ENCODE measurements around the gene CAPN12. TPM values are rescaled to one million over a fixed set of nuclear protein-coding genes. Genes with fewer than 3 reads are reported as not detected.

CAPN12 gene
- total and polyA plus RNA-seq, 10 of the 15 experiments (the other 5 are each of a cell fraction or from before 2014, with no cell fraction given): 0.64 to 4.6 (median 2.0) TPM

DNA sequence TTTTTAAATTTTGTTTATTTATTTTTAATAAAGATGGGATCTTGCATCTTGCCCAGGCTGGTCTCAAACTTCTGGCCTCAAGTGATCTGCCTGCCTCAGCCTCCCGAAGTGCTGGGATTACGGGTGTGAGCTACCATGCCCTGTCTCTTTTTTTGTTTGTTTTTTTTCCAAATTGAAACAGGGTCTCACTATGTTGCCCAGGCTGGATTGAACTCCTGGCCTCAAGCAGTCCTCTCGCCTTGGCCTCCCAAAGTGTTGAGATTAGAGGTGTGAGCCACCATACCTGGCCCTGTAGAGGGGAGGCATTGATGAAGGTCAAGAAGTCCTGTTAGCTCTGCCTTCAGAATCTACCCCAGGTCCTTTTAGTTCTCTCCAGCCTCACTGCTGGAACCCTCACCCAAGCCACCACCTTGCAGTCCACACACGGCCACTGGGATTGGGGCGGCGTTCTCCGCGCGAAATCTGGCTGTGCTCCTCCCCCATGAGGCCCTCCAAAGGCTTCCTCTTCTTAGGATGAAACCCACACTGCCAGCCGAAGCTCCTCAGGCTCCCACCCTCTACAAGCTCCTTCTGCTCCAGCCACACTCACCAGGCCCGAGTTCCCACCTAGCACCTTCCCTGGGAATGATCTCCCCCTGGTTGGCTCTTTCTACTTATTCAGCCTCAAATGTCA is 61.9 kb downstream of the CAPN12 start:
- intact Hi-C loops (cut with micrococcal nuclease; ENCODE audit: unreplicated experiment) (no loop called here), in situ Hi-C loops (cut with MboI) (no loop called here)
- ChIA-PET CTCF (no interaction called here), POLR2A (no interaction called here), RAD21 (ENCODE audit: unreplicated experiment) (no interaction called here), SMC1A (ENCODE audit: uncharacterized antibody, unreplicated experiment) (interaction anchor here (1.0 kb wide), 1 partner anchor 11 kb away, joined by 3 read pairs; no protein-coding TSS in a partner anchor)
- no peak overlapping the region for H3K4me2 ChIP-seq (ENCODE audit: control insufficient read depth, insufficient read depth)
- peaks cover 0 to 9% of the 10 kb centered on the region in 2 experiments; a peak in 2 of 4 replicates for H3K36me3 ChIP-seq (ENCODE audit: control insufficient read depth in 2 of 2, insufficient read depth in 2 of 2, low read length in 1 of 2)
- WGBS (ENCODE audit: insufficient coverage, insufficient replicate concordance, low lambda C conversion rate, missing lambda C conversion rate): 96% methylated on average over 11 of the region's 11 CpGs
- peaks cover 63% of the 10 kb centered on the region for H3K4me1 ChIP-seq (ENCODE audit: control insufficient read depth, insufficient read depth, low read length)
- H3K27ac ChIP-seq (ENCODE audit: control insufficient read depth, insufficient read depth): no peak overlapping the region
- DNase-seq (ENCODE audit: low read depth, low spot score) (no peak), FAIRE-seq (no peak), ATAC-seq (no peak)
- H3K79me2 ChIP-seq (ENCODE audit: control insufficient read depth, insufficient read depth, low read length): peaks cover 81% of the 10 kb centered on the region
- no TSS peak for BruUV-seq (replicated peaks)
- no peaks in the 10 kb centered on the region for H3K27me3 ChIP-seq (replicated peaks in 1 of 2; ENCODE audit: control insufficient read depth in 2 of 2, insufficient read depth in 2 of 2, low read length in 1 of 2)
- H3K4me3 ChIP-seq: no peak overlapping the region
- H3K9ac ChIP-seq (ENCODE audit: control insufficient read depth, insufficient read depth, low read length): no peak overlapping the region
- no peaks in the 10 kb centered on the region; the same call in 1 of the 2 replicates for H4K20me1 ChIP-seq (ENCODE audit: control insufficient read depth, insufficient read depth)
- H3K9me3 ChIP-seq (replicated peaks; ENCODE audit: control insufficient read depth, insufficient read depth, low read length): no peaks in the 10 kb centered on the region
- H2AFZ ChIP-seq (ENCODE audit: control insufficient read depth, low read depth, low read length): no peak overlapping the region
- TF ChIP-seq, protein P1, sequence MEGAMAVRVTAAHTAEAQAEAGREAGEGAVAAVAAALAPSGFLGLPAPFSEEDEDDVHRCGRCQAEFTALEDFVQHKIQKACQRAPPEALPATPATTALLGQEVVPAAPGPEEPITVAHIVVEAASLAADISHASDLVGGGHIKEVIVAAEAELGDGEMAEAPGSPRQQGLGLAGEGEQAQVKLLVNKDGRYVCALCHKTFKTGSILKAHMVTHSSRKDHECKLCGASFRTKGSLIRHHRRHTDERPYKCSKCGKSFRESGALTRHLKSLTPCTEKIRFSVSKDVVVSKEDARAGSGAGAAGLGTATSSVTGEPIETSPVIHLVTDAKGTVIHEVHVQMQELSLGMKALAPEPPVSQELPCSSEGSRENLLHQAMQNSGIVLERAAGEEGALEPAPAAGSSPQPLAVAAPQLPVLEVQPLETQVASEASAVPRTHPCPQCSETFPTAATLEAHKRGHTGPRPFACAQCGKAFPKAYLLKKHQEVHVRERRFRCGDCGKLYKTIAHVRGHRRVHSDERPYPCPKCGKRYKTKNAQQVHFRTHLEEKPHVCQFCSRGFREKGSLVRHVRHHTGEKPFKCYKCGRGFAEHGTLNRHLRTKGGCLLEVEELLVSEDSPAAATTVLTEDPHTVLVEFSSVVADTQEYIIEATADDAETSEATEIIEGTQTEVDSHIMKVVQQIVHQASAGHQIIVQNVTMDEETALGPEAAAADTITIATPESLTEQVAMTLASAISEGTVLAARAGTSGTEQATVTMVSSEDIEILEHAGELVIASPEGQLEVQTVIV (IDR thresholded peaks at IDR 0.05; ENCODE audit: borderline replicate concordance, partially characterized antibody): no peak
- TF ChIP-seq SMC3 (IDR thresholded peaks at IDR 0.05; ENCODE audit: borderline replicate concordance, low read length): no peak
- TF ChIP-seq, protein P2, sequence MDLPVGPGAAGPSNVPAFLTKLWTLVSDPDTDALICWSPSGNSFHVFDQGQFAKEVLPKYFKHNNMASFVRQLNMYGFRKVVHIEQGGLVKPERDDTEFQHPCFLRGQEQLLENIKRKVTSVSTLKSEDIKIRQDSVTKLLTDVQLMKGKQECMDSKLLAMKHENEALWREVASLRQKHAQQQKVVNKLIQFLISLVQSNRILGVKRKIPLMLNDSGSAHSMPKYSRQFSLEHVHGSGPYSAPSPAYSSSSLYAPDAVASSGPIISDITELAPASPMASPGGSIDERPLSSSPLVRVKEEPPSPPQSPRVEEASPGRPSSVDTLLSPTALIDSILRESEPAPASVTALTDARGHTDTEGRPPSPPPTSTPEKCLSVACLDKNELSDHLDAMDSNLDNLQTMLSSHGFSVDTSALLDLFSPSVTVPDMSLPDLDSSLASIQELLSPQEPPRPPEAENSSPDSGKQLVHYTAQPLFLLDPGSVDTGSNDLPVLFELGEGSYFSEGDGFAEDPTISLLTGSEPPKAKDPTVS (IDR thresholded peaks at IDR 0.05; ENCODE audit: low read depth, low read length): no peak
- TF ChIP-seq, protein P3, sequence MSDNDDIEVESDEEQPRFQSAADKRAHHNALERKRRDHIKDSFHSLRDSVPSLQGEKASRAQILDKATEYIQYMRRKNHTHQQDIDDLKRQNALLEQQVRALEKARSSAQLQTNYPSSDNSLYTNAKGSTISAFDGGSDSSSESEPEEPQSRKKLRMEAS (IDR thresholded peaks at IDR 0.05; ENCODE audit: low read depth, low read length): no peak
- TF ChIP-seq, protein P4, sequence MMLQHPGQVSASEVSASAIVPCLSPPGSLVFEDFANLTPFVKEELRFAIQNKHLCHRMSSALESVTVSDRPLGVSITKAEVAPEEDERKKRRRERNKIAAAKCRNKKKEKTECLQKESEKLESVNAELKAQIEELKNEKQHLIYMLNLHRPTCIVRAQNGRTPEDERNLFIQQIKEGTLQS (IDR thresholded peaks at IDR 0.05; ENCODE audit: borderline replicate concordance, extremely low read depth, low read depth, low read length): no peak
- no peak for TF ChIP-seq RFX5 (IDR thresholded peaks at IDR 0.05; ENCODE audit: low read depth, low read length)
- TF ChIP-seq SIN3A (IDR thresholded peaks at IDR 0.05; ENCODE audit: low read depth, low read length): no peak
- TF ChIP-seq SP1 (IDR thresholded peaks at IDR 0.05; ENCODE audit: low read depth, low read length): no peak
- TF ChIP-seq CBX5 (IDR thresholded peaks at IDR 0.05; ENCODE audit: low read depth): no peak
- TF ChIP-seq, protein P5, sequence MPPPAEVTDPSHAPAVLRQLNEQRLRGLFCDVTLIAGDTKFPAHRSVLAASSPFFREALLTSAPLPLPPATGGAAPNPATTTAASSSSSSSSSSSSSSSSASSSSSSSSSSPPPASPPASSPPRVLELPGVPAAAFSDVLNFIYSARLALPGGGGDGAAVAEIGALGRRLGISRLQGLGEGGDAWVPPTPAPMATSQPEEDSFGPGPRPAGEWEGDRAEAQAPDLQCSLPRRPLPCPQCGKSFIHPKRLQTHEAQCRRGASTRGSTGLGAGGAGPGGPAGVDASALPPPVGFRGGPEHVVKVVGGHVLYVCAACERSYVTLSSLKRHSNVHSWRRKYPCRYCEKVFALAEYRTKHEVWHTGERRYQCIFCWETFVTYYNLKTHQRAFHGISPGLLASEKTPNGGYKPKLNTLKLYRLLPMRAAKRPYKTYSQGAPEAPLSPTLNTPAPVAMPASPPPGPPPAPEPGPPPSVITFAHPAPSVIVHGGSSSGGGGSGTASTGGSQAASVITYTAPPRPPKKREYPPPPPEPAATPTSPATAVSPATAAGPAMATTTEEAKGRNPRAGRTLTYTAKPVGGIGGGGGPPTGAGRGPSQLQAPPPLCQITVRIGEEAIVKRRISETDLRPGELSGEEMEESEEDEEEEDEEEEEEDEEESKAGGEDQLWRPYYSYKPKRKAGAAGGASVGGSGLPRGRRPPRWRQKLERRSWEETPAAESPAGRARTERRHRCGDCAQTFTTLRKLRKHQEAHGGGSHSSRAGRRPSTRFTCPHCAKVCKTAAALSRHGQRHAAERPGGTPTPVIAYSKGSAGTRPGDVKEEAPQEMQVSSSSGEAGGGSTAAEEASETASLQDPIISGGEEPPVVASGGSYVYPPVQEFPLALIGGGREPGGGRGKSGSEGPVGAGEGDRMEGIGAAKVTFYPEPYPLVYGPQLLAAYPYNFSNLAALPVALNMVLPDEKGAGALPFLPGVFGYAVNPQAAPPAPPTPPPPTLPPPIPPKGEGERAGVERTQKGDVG (CRISPR knock-in tag; IDR thresholded peaks at IDR 0.05): no peak
- TF ChIP-seq CEBPB (IDR thresholded peaks at IDR 0.05; ENCODE audit: borderline replicate concordance in 1 of 2, low read depth in 2 of 2, low read length in 2 of 2): no peak
- no peak for TF ChIP-seq HDAC2 (IDR thresholded peaks at IDR 0.05)
- TF ChIP-seq RAD51 (IDR thresholded peaks at IDR 0.05): no peak
- TF ChIP-seq, protein P6, sequence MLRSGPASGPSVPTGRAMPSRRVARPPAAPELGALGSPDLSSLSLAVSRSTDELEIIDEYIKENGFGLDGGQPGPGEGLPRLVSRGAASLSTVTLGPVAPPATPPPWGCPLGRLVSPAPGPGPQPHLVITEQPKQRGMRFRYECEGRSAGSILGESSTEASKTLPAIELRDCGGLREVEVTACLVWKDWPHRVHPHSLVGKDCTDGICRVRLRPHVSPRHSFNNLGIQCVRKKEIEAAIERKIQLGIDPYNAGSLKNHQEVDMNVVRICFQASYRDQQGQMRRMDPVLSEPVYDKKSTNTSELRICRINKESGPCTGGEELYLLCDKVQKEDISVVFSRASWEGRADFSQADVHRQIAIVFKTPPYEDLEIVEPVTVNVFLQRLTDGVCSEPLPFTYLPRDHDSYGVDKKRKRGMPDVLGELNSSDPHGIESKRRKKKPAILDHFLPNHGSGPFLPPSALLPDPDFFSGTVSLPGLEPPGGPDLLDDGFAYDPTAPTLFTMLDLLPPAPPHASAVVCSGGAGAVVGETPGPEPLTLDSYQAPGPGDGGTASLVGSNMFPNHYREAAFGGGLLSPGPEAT (IDR thresholded peaks at IDR 0.05; ENCODE audit: low read depth): no peak

Measured in GM12878 (cell line).